Right forelimb (tissue), 1 donor: ENCODE measurements around the gene RNU1-4.
"Not testable (repeated sequence)": the region's sequence is repeated elsewhere in the genome, so short reads cannot be mapped to it uniquely, and the experiment has no call there.

Source experiments
- DNase-seq: peaks from one replicate; pipeline ENCODE4 v3.0.0-alpha.2; 2018

Gene RNU1-4

GRCh38 chr1:16740047-16740964, at the start of gene RNU1-4:
Gene RNU1-4, plus strand, starts transcription at chr1:16740516.
- not testable (repeated sequence) for DNase-seq

- DNase-seq = not testable (repeated sequence)
Measured at GRCh38 chr1:16690971-16691682, 49.2 kb upstream of the RNU1-4 start.

DNA sequence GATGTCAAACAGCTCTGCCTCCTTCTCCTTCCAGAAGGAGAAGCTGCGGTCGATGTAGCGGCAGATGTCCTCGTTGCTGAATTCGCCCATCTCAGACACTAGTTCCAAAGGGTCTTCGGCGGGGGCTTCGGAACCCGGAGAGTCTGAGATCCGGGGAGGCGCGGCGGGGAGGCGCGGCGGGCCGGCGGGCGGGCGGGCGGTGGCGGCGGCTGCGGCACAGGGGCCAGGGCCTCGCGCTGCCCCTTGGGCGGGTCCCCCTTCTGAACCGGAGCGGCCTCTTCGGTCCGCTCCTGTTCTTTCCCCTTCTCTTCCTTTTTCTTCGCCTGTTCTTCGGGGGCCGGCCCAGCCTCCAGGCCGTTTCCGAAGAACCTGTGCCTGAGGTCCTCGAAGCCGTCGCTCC, 48.0 kb upstream of the RNU1-4 start:
- not testable (repeated sequence) for DNase-seq

DNA sequence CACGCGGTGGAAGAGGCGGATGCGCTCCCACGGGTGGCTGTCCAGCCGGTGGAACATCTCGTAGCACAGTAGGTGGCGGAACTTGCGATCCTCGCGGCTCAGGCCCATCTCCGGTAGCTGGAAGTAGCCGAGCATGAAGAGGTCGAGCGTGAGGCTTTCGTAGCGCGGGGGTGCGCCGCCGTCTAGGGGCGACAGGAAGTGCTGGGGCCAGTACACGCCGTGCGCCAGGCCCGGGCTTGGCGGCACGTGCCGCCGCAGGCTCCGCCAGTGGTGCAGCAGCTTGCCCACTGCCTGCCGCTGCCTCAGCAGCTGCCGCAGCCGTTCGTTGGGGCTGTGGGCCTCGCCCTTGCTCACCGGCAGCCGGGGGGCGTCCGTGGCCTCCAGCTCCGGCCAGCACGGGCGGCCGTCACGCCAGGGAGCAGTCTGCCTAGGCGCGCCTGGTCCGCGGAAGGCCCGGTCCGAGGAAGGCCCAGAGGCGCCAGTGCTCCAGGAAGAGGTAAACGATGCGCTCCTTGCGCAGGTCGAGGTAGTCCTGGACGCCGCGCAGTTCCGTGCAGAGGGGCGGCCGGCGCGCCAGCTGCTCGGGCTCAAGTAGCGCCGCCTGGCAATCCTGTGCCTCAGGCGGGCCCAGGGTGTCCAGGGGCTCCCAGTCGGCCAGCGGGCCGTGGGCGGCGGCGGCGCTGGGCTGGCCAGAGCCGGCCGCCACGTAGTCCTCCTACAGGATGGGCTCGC, 47.4 kb upstream of the RNU1-4 start:
- not testable (repeated sequence) for DNase-seq

GRCh38 chr1:16693449-16694307, 46.6 kb upstream of the RNU1-4 start:
- DNase-seq = not testable (repeated sequence)

GRCh38 chr1:16694308-16694702, 46.0 kb upstream of the RNU1-4 start:
- not testable (repeated sequence) for DNase-seq

DNA sequence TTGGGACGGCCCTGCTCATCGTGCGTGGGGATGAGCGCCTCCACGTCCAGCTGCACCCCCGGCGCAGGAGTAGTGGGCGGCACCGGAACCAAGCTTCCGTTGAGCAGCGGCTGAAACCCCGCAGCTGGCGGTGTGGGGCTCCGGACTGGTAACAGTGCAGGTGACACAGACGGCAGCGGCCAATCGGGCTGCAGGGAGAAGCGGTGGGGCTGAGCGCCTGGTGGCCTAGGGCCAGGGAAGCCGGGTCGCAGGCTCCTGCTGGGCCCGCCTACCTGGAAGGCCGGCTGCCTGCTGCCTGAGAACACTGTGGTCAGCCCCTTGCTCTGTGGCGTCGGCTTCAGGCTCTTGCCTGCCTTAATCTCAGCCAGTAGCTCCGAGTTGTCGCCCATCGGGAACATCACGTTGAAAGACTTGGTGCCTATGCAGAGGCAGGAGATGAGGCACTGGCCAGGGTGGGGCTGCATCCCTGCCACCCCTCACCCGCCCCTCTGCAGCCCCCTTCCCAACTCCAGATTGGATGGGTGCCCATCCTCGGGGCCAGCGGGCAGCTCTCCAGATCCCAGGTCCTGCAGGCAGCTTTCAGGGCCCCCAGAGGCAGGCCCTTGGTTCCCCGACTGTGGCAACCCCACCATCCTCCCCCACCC, 43.7 kb upstream of the RNU1-4 start:
- DNase-seq = not testable (repeated sequence)

GRCh38 chr1:16697152-16697551, 43.2 kb upstream of the RNU1-4 start:
- not testable (repeated sequence) for DNase-seq

- not testable (repeated sequence) for DNase-seq
Measured at GRCh38 chr1:16699440-16699839, 40.9 kb upstream of the RNU1-4 start.

- DNase-seq = not testable (repeated sequence)
Measured at GRCh38 chr1:16700138-16700895, 40.0 kb upstream of the RNU1-4 start.

DNA sequence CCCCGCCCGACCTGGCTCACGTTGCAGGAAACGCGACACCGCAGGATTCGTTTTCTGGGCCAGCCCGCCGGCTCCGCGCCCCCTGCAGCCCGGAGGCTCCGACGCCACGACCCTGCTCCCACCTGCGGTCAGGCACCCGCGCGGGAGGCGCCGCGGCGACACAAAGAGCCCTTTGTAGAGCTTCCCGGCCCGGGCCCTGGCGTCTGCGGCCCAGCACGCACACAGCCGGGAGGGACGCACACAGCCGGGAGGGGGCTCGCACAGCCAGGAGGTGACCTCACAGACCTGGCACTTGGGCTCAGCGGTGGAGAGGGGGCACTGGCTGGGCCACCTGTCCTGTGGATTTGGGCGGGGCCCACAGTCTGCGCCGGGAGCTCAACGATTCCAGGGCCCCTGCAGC, 39.1 kb upstream of the RNU1-4 start:
- DNase-seq = not testable (repeated sequence)

DNA sequence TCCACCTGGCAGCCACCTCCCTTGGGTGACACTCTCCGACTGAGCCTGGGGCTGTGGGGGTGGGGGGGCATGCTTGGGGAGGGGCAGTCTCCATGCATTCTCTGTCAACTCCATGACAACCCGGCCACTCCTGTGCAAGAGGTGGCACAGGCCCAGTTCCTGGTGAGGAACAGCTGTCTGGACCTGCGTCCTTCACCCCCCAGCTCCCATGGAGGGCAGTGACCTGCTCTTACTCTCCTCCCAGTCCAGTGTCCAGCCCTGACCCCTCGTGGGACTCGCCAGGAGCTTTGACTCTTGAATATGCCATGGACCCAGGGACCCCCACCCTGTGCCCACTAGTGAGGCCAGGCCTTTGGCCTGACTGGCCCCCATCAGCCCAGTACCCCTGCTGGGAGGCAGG, 38.0 kb upstream of the RNU1-4 start:
- not testable (repeated sequence) for DNase-seq

GRCh38 chr1:16703141-16703540, 37.2 kb upstream of the RNU1-4 start:
- DNase-seq = not testable (repeated sequence)

DNA sequence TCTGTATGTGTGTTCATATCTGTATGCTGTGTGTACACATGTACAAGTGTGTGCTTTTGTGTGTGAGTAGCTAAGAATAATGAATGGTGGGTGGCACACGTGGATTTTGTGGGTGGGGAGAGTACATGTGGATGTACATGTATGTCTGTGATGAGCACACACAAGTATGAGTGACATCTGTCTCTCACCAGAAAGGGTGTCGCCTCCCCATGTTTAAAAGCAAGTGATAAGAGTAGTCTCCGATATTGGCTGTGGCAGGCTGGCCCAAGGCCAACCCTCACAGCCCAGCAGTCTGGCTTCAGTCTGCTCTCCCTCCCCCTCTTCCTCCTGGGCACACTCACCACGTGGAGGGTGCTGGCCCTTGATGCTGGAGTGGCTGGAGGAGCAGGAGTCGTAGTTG, 36.7 kb upstream of the RNU1-4 start:
- DNase-seq = not testable (repeated sequence)

DNA sequence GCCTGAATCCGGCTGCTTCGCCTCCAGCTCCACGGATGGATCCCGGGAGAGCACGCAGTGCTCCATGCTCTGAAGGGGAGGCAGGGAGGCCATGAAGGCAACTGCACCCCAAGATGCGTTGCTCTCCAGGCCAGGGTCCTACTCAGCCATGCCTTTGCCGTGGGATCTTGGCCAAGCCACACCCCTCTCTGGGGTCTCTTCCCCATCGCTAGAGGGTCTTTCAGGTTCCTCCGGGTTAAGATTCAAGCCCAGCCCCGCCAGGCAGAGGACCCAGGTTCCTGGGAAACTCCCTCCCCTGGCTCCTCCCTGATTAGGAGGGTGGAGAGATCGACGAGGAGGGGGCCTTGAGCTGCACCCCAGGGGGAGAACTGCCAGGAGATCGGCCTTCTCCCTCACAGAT, 36.2 kb upstream of the RNU1-4 start:
- not testable (repeated sequence) for DNase-seq

GRCh38 chr1:16704502-16705100, 35.7 kb upstream of the RNU1-4 start:
- DNase-seq = not testable (repeated sequence)

GRCh38 chr1:16706302-16706701, 34.0 kb upstream of the RNU1-4 start:
- DNase-seq = not testable (repeated sequence)

GRCh38 chr1:16707130-16708093, 32.9 kb upstream of the RNU1-4 start:
- not testable (repeated sequence) for DNase-seq

DNA sequence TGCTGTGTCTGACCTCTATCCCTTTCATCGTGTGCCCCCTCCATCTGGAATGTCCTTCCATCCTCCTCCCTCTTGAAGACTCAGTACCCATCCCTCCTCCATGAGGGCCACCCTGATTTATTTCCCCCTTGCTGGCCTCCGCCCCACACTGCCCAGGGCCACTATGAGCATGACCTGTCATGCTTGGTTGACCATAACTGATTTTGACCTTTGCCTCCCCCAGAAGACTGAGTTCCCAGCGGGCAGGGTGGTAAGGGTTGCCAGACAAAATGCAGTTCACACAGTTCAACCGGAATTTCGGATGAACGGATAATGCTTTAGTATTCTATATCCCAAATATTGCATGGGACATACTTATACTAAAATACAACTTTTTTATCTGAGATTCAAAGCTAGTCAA, 31.6 kb upstream of the RNU1-4 start:
- not testable (repeated sequence) for DNase-seq
